DOHH2 (cell line): Measurements from ENCODE around the gene SHC4.
A peak's percentile ranks its signal among the peaks of the same experiment; 100 is the strongest.

Experiments
- H3F3A ChIP-seq: fragments of 200-600 bp; sonication (generic), shearing (Covaris generic); 2 replicates; pipeline ENCODE4 v1.6.0; 2016; ENCODE audit warnings: antibody characterized with exemption, mild to moderate bottlenecking; ENCODE audit not compliant: control insufficient read depth, insufficient read depth
- H3K27ac ChIP-seq: fragments of 200-600 bp; sonication (generic); 2 replicates; pipeline ENCODE4 v1.5.1; 2014; ENCODE audit warnings: low read depth, mild to moderate bottlenecking, low read length, moderate library complexity
- H3K27me3 ChIP-seq: fragments of 200-600 bp; sonication (generic); 2 replicates; pipeline ENCODE4 v1.6.1; 2014; ENCODE audit warnings: mild to moderate bottlenecking, low read length, mixed read lengths; ENCODE audit not compliant: control insufficient read depth
- H3K36me3 ChIP-seq: fragments of 200-600 bp; sonication (generic); 2 replicates; pipeline ENCODE4 v1.6.1; 2014; ENCODE audit warnings: mild to moderate bottlenecking, low read length, moderate library complexity, mixed read lengths; ENCODE audit not compliant: control insufficient read depth
- H3K4me1 ChIP-seq: fragments of 200-600 bp; sonication (generic); 2 replicates; pipeline ENCODE4 v1.6.1; 2014; ENCODE audit warnings: mild to moderate bottlenecking, low read length, mixed read lengths; ENCODE audit not compliant: control insufficient read depth
- H3K4me2 ChIP-seq: fragments of 200-600 bp; sonication (generic); 2 replicates; pipeline ENCODE4 v1.6.0; 2014; ENCODE audit warnings: mild to moderate bottlenecking, low read length, moderate library complexity
- H3K4me3 ChIP-seq: fragments of 200-600 bp; sonication (generic); 2 replicates; pipeline ENCODE4 v1.5.1; 2014; ENCODE audit warnings: mild to moderate bottlenecking, low read length, mixed read lengths
- H3K79me2 ChIP-seq: fragments of 200-600 bp; sonication (generic); 2 replicates; pipeline ENCODE4 v1.6.1; 2014; ENCODE audit warnings: mild to moderate bottlenecking, low read length, mixed read lengths; ENCODE audit not compliant: control insufficient read depth
- H3K9me2 ChIP-seq: fragments of 200-600 bp; sonication (generic); replicated peaks from 2 replicates; pipeline ENCODE4 v1.6.1; 2014; ENCODE audit warnings: mild to moderate bottlenecking, low read length, mixed read lengths; ENCODE audit not compliant: control insufficient read depth
- H3K9me3 ChIP-seq: fragments of 200-600 bp; sonication (generic); 2 replicates; pipeline ENCODE4 v1.6.1; 2014; ENCODE audit warnings: antibody characterized with exemption, low read length, mixed read lengths; ENCODE audit not compliant: control insufficient read depth, insufficient read depth
- H4K20me1 ChIP-seq: fragments of 200-600 bp; sonication (generic); 2 replicates; pipeline ENCODE4 v1.6.0; 2014; ENCODE audit warnings: low read depth, mild to moderate bottlenecking, antibody characterized with exemption, low read length, moderate library complexity; ENCODE audit not compliant: control insufficient read depth, insufficient read depth
- CTCF ChIP-seq: fragments of 200-600 bp; sonication (generic); IDR thresholded peaks from one replicate; pipeline ENCODE4 v1.5.1; 2014; ENCODE audit warnings: antibody characterized with exemption, mild to moderate bottlenecking, low read depth, low read length; ENCODE audit not compliant: poor library complexity, severe bottlenecking
- EZH2phosphoT487 ChIP-seq: fragments of 200-600 bp; sonication (generic); IDR thresholded peaks from 2 replicates; pipeline ENCODE4 v1.6.1; 2017; ENCODE audit warnings: borderline replicate concordance, mild to moderate bottlenecking, antibody characterized with exemption, low read length, moderate library complexity, mixed read lengths

Gene SHC4

GRCh38 chr15:48833526-48834239 is 130.0 kb downstream of the SHC4 start:
- no peaks in the 10 kb centered on the region for H4K20me1 ChIP-seq
- H3K27ac ChIP-seq: no peak overlapping the region
- H3K4me1 ChIP-seq: peaks cover 5% of the 10 kb centered on the region
- 0 out of 2 replicates have a peak, but pooled peaks cover 2% of the 10 kb centered on the region for H3K27me3 ChIP-seq
- no peaks in the 10 kb centered on the region for H3K36me3 ChIP-seq
- H3F3A ChIP-seq: no peaks in the 10 kb centered on the region
- H3K9me3 ChIP-seq: no peaks in the 10 kb centered on the region; the same call in 1 of the 2 replicates
- no peak overlapping the region for H3K4me3 ChIP-seq
- TF ChIP-seq CTCF: no peak
- TF ChIP-seq EZH2phosphoT487: no peak
- H3K9me2 ChIP-seq: no peaks in the 10 kb centered on the region
- no peaks in the 10 kb centered on the region for H3K79me2 ChIP-seq
- H3K4me2 ChIP-seq: no peak overlapping the region

GRCh38 chr15:48832648-48833047 is 131.1 kb downstream of the SHC4 start:
- Histone ChIP-seq H3K4me3 (no peak overlapping the region), H3K4me1 (peaks cover 12% of the 10 kb centered on the region), H3K9me3 (no peaks in the 10 kb centered on the region; the same call in 1 of the 2 replicates), H3K4me2 (no peak overlapping the region), H3K79me2 (no peaks in the 10 kb centered on the region), H4K20me1 (no peaks in the 10 kb centered on the region), H3K36me3 (no peaks in the 10 kb centered on the region), H3K27me3 (0 out of 2 replicates have a peak, but pooled peaks cover 2% of the 10 kb centered on the region), H3K9me2 (no peaks in the 10 kb centered on the region), H3F3A (no peaks in the 10 kb centered on the region), H3K27ac (no peak overlapping the region)
- TF ChIP-seq EZH2phosphoT487 (no peak), CTCF (no peak)

- TF ChIP-seq CTCF (no peak), EZH2phosphoT487 (no peak)
- Histone ChIP-seq H3K9me2 (no peaks in the 10 kb centered on the region), H3K4me3 (no peak overlapping the region), H3K36me3 (no peaks in the 10 kb centered on the region), H3K4me1 (peaks cover 12% of the 10 kb centered on the region), H3K27me3 (no peaks in the 10 kb centered on the region), H3K79me2 (no peaks in the 10 kb centered on the region), H3F3A (no peaks in the 10 kb centered on the region), H4K20me1 (no peaks in the 10 kb centered on the region), H3K4me2 (peak overlapping the region; percentile 35), H3K9me3 (no peaks in the 10 kb centered on the region; the same call in 1 of the 2 replicates), H3K27ac (no peak overlapping the region)
These were observed 134.8 kb downstream of the SHC4 start for GRCh38 chr15:48828906-48829305.
